COLO668 (cell line): ENCODE measurements around the gene C12orf42.

Experiments
- DNase-seq: peaks from one replicate; lab custom pipeline; 2025; ENCODE audit not compliant: unreplicated experiment; lab: John Stamatoyannopoulos, UW

Gene C12orf42

GRCh38 chr12:103273645-103274044, 222.1 kb downstream of the C12orf42 start:
- peak; percentile 34 for DNase-seq

GRCh38 chr12:103272949-103273348, 222.8 kb downstream of the C12orf42 start:
- no peak for DNase-seq

GRCh38 chr12:103269946-103270345, 225.8 kb downstream of the C12orf42 start:
- DNase-seq, result no peak

- DNase-seq, result peak; percentile 68
Measured at GRCh38 chr12:103268831-103269514, 226.8 kb downstream of the C12orf42 start.

- no peak for DNase-seq
Measured at GRCh38 chr12:103257763-103258162, 238.0 kb downstream of the C12orf42 start.
